Prostate gland (tissue), 2 donors: ENCODE results near the gene CCDC66. TPM values are rescaled to one million over a fixed set of nuclear protein-coding genes. Genes with fewer than 3 reads are reported as not detected.

ENCODE experiments used
- DNase-seq: peaks from one replicate; pipeline ENCODE4 v3.0.0-alpha.2; 2019; ENCODE audit warnings: low spot score
- H3K27ac ChIP-seq, 2 donors: fragments of 200-600 bp; sonication (generic); 2 replicates each; pipeline ENCODE4 v1.5.1; 2017 to 2019
- H3K27me3 ChIP-seq: fragments of 200-600 bp; sonication (generic); replicated peaks from 2 replicates; pipeline ENCODE4 v1.5.1; 2019; ENCODE audit not compliant: insufficient read depth
- H3K36me3 ChIP-seq, 2 donors: fragments of 200-600 bp; sonication (generic); 1 replicate in 1 of 2; 2 replicates in 1 of 2; pipeline versions ENCODE4 v1.5.1 to v1.8.1; 2017 to 2019
- H3K4me1 ChIP-seq: fragments of 200-600 bp; sonication (generic); replicated peaks from 2 replicates; pipeline ENCODE4 v1.5.1; 2019
- H3K4me3 ChIP-seq, 2 donors: fragments of 200-600 bp; sonication (generic); 2 replicates each; pipeline ENCODE4 v1.5.1; 2017 to 2019
- H3K9me3 ChIP-seq: fragments of 200-600 bp; sonication (generic); 2 replicates; pipeline ENCODE4 v1.5.1; 2017
- POLR2A ChIP-seq: fragments of 450-650 bp; IDR thresholded peaks from one replicate; pipeline ENCODE4 v1.6.1; 2016; ENCODE audit warnings: antibody characterized with exemption, mild to moderate bottlenecking
- POLR2AphosphoS5 ChIP-seq: sonication (generic); formaldehyde crosslinking; IDR thresholded peaks from one replicate; pipeline ENCODE4 v1.6.1; 2017; ENCODE audit warnings: antibody characterized with exemption
- WGBS: methylation state at CpG from one replicate; pipeline ENCODE4 v1.1.5; 2018; 5-methylcytosine and 5-hydroxymethylcytosine counted together
- intact Hi-C: fragments of 100-400 bp; cut with DNase I; formaldehyde crosslinking; loops from one replicate; pipeline ENCODE4 v1.14.2; 2022
- total RNA-seq, 2 donors: library from RNA; depleted of rRNA; stranded (reverse); fragments of >200 nt; gene quantifications; one replicate each; pipeline ENCODE4 v1.1.0, GENCODE V29; 2016
- TF ChIP-seq, protein P1 (sequence below), 4 experiments: fragments of 200-600 bp in 2 of 4; fragments of 450-650 bp in 2 of 4; sonication (generic) in 2 of 4; IDR thresholded peaks; 1 replicate in 3 of 4; 2 replicates in 1 of 4; pipeline ENCODE4 v1.5.1; 2016 to 2019; ENCODE audit warnings: antibody characterized with exemption in 4 of 4, mild to moderate bottlenecking in 2 of 4, moderate library complexity in 2 of 4

The CCDC66 gene
- total RNA-seq, 2 donors from 2014 or later = 12.3 to 34.4 TPM

GRCh38 chr3:56655709-56656108 lies 98.7 kb downstream of the CCDC66 start:
- Histone ChIP-seq H3K9me3 (no peaks in the 10 kb centered on the region), H3K4me3 (no peak overlapping the region), H3K27me3 (no peaks in the 10 kb centered on the region), H3K4me1 (no peaks in the 10 kb centered on the region), H3K36me3 (no peaks in the 10 kb centered on the region), H3K27ac (no peak overlapping the region)
- TF ChIP-seq POLR2A (no peak), POLR2AphosphoS5 (no peak)
- TF ChIP-seq, protein P1, sequence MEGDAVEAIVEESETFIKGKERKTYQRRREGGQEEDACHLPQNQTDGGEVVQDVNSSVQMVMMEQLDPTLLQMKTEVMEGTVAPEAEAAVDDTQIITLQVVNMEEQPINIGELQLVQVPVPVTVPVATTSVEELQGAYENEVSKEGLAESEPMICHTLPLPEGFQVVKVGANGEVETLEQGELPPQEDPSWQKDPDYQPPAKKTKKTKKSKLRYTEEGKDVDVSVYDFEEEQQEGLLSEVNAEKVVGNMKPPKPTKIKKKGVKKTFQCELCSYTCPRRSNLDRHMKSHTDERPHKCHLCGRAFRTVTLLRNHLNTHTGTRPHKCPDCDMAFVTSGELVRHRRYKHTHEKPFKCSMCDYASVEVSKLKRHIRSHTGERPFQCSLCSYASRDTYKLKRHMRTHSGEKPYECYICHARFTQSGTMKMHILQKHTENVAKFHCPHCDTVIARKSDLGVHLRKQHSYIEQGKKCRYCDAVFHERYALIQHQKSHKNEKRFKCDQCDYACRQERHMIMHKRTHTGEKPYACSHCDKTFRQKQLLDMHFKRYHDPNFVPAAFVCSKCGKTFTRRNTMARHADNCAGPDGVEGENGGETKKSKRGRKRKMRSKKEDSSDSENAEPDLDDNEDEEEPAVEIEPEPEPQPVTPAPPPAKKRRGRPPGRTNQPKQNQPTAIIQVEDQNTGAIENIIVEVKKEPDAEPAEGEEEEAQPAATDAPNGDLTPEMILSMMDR (IDR thresholded peaks at IDR 0.05) = no peak
- DNase-seq = no peak
- 93% methylated on average over 1 of the region's 1 CpG for WGBS
- intact Hi-C loops = no loop called here

- Histone ChIP-seq H3K27me3 (no peaks in the 10 kb centered on the region), H3K27ac (no peak overlapping the region)
Measured at GRCh38 chr3:56664823-56665222, 107.8 kb downstream of the CCDC66 start.

GRCh38 chr3:56667973-56668579 lies 111.1 kb downstream of the CCDC66 start:
- H3K27me3 ChIP-seq = no peaks in the 10 kb centered on the region
- TF ChIP-seq POLR2A = no peak
- no peak for TF ChIP-seq POLR2AphosphoS5
- TF ChIP-seq, protein P1 (IDR thresholded peaks at IDR 0.05) = no peak
- no peak for DNase-seq
- no peak overlapping the region for H3K27ac ChIP-seq
- no peaks in the 10 kb centered on the region for H3K4me1 ChIP-seq
- no peak overlapping the region for H3K4me3 ChIP-seq
- intact Hi-C loops = no loop called here
- no peaks in the 10 kb centered on the region for H3K36me3 ChIP-seq
- WGBS = 79% methylated on average over 3 of the region's 3 CpGs
- H3K9me3 ChIP-seq = no peaks in the 10 kb centered on the region

More at GRCh38 chr3:56664823-56665222, 107.8 kb downstream of the CCDC66 start:
- Histone ChIP-seq H3K4me3 (no peak overlapping the region), H3K4me1 (no peaks in the 10 kb centered on the region), H3K9me3 (no peaks in the 10 kb centered on the region), H3K36me3 (no peaks in the 10 kb centered on the region)
- WGBS = 95% methylated on average over 2 of the region's 2 CpGs
- no peak for DNase-seq
- TF ChIP-seq POLR2AphosphoS5 = no peak
- intact Hi-C loops = no loop called here

Other genes starting within 250 kb of the CCDC66 start
- 1 to 10 TPM; 1.0 to 2.7 TPM for gene ERC2, start 88.7 kb upstream of the CCDC66 start, total RNA-seq
- gene TASOR, start 126.1 kb downstream of the CCDC66 start, total RNA-seq = 100 to 1,000 TPM in 1 of 2 donors, 10 to 100 TPM in 1; 56.5 to 120 TPM
- gene ARHGEF3, start 244.8 kb downstream of the CCDC66 start, total RNA-seq = 10 to 100 TPM; 21.6 to 59.4 TPM